ENCODE measurements around the gene TPTE2. TPM values are rescaled to one million over a fixed set of nuclear protein-coding genes. Genes with fewer than 3 reads are reported as not detected.

TPTE2 gene
- total and polyA plus RNA-seq, 2 of the 8 experiments (the other 6 are each of a cell fraction or from before 2014, with no cell fraction given), result not detected

- TF ChIP-seq, protein P1, sequence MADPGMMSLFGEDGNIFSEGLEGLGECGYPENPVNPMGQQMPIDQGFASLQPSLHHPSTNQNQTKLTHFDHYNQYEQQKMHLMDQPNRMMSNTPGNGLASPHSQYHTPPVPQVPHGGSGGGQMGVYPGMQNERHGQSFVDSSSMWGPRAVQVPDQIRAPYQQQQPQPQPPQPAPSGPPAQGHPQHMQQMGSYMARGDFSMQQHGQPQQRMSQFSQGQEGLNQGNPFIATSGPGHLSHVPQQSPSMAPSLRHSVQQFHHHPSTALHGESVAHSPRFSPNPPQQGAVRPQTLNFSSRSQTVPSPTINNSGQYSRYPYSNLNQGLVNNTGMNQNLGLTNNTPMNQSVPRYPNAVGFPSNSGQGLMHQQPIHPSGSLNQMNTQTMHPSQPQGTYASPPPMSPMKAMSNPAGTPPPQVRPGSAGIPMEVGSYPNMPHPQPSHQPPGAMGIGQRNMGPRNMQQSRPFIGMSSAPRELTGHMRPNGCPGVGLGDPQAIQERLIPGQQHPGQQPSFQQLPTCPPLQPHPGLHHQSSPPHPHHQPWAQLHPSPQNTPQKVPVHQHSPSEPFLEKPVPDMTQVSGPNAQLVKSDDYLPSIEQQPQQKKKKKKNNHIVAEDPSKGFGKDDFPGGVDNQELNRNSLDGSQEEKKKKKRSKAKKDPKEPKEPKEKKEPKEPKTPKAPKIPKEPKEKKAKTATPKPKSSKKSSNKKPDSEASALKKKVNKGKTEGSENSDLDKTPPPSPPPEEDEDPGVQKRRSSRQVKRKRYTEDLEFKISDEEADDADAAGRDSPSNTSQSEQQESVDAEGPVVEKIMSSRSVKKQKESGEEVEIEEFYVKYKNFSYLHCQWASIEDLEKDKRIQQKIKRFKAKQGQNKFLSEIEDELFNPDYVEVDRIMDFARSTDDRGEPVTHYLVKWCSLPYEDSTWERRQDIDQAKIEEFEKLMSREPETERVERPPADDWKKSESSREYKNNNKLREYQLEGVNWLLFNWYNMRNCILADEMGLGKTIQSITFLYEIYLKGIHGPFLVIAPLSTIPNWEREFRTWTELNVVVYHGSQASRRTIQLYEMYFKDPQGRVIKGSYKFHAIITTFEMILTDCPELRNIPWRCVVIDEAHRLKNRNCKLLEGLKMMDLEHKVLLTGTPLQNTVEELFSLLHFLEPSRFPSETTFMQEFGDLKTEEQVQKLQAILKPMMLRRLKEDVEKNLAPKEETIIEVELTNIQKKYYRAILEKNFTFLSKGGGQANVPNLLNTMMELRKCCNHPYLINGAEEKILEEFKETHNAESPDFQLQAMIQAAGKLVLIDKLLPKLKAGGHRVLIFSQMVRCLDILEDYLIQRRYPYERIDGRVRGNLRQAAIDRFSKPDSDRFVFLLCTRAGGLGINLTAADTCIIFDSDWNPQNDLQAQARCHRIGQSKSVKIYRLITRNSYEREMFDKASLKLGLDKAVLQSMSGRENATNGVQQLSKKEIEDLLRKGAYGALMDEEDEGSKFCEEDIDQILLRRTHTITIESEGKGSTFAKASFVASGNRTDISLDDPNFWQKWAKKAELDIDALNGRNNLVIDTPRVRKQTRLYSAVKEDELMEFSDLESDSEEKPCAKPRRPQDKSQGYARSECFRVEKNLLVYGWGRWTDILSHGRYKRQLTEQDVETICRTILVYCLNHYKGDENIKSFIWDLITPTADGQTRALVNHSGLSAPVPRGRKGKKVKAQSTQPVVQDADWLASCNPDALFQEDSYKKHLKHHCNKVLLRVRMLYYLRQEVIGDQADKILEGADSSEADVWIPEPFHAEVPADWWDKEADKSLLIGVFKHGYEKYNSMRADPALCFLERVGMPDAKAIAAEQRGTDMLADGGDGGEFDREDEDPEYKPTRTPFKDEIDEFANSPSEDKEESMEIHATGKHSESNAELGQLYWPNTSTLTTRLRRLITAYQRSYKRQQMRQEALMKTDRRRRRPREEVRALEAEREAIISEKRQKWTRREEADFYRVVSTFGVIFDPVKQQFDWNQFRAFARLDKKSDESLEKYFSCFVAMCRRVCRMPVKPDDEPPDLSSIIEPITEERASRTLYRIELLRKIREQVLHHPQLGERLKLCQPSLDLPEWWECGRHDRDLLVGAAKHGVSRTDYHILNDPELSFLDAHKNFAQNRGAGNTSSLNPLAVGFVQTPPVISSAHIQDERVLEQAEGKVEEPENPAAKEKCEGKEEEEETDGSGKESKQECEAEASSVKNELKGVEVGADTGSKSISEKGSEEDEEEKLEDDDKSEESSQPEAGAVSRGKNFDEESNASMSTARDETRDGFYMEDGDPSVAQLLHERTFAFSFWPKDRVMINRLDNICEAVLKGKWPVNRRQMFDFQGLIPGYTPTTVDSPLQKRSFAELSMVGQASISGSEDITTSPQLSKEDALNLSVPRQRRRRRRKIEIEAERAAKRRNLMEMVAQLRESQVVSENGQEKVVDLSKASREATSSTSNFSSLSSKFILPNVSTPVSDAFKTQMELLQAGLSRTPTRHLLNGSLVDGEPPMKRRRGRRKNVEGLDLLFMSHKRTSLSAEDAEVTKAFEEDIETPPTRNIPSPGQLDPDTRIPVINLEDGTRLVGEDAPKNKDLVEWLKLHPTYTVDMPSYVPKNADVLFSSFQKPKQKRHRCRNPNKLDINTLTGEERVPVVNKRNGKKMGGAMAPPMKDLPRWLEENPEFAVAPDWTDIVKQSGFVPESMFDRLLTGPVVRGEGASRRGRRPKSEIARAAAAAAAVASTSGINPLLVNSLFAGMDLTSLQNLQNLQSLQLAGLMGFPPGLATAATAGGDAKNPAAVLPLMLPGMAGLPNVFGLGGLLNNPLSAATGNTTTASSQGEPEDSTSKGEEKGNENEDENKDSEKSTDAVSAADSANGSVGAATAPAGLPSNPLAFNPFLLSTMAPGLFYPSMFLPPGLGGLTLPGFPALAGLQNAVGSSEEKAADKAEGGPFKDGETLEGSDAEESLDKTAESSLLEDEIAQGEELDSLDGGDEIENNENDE (IDR thresholded peaks at IDR 0.05; ENCODE audit: insufficient replicate concordance, low read length), result no peak
- TF ChIP-seq POU5F1 (IDR thresholded peaks at IDR 0.05; ENCODE audit: low read depth, low read length) (no peak), FOSL1 (IDR thresholded peaks at IDR 0.05; ENCODE audit: insufficient read depth, low read depth, low read length) (no peak), RFX5 (IDR thresholded peaks at IDR 0.05; ENCODE audit: borderline replicate concordance, low read depth, low read length) (no peak), RNF2 (IDR thresholded peaks at IDR 0.05; ENCODE audit: borderline replicate concordance, low read depth, low read length, missing control alignments, poor library complexity, severe bottlenecking) (no peak), RAD21 (IDR thresholded peaks at IDR 0.05 in 1 of 2, conservative IDR thresholded peaks at IDR 0.05 in 1 of 2; ENCODE audit: low read depth in 2 of 2, low read length in 2 of 2) (no peak)
- TF ChIP-seq, protein P2, sequence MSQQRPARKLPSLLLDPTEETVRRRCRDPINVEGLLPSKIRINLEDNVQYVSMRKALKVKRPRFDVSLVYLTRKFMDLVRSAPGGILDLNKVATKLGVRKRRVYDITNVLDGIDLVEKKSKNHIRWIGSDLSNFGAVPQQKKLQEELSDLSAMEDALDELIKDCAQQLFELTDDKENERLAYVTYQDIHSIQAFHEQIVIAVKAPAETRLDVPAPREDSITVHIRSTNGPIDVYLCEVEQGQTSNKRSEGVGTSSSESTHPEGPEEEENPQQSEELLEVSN (IDR thresholded peaks at IDR 0.05), result no peak
Measured at GRCh38 chr13:19605161-19605955, 44.0 kb upstream of the TPTE2 start (continued).

All from H1 (cell line).